ENCODE results near the gene SPOUT1.
A peak's percentile ranks its signal among the peaks of the same experiment; 100 is the strongest.

SPOUT1 gene

DNA sequence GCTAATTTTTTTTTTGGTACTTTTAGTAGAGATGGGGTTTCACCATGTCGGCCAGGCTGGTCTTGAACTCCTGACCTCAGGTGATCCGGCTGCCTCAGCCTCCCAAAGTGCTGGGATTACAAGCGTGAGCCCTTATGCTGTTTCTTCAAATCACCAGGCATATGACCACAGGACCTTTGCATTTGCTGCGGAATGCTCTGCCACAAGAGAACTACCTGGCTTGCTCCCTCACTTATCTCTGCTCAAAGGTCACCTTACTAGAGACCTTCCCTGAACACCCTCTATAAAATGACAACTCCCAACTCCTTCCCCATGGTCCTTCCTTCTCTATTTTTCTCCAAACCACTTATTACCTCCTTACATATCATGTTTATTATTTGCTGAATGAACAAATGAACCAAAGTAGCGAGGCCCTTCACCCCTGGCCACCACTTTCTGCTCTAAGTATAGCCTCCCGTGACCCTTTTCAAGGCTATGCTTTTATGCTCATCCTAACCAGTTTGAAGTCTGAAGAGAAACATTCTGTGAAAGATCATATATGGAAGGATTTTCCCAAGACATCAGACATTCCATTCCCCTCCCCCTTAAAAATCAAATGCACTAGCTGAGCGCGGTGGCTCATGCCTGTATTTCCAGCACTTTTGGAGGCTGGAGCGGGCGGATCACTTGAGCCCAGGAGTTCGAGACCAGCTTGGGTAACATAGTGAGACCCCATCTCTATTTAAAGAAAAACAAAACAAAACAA is 59.1 kb downstream of the SPOUT1 start:
- 0 out of 2 replicates have a peak, but pooled peaks cover 2% of the 10 kb centered on the region for H3K4me1 ChIP-seq (ENCODE audit: control insufficient read depth, insufficient read depth, low read length)
- no peak overlapping the region for H3K9ac ChIP-seq (ENCODE audit: low read length)
- no peaks in the 10 kb centered on the region for H3K27me3 ChIP-seq (ENCODE audit: control insufficient read depth, insufficient read depth, low read length)
- H3K27ac ChIP-seq (ENCODE audit: low read depth, low read length): no peak overlapping the region
- no peaks in the 10 kb centered on the region for H3K36me3 ChIP-seq (ENCODE audit: control insufficient read depth, insufficient read depth, low read length)
- H3K4me3 ChIP-seq (ENCODE audit: low read depth, low read length): peak overlapping the region; percentile 93
- H3K9me3 ChIP-seq (ENCODE audit: control insufficient read depth, insufficient read depth, low read depth, low read length): no peaks in the 10 kb centered on the region

Data from HUES6 (cell line).